Prostate gland (tissue), 2 donors: Measurements from ENCODE around the gene ARHGEF38.

Experiments
- POLR2AphosphoS5 ChIP-seq: sonication (generic); formaldehyde crosslinking; IDR thresholded peaks from one replicate; pipeline ENCODE4 v1.6.1; 2017; ENCODE audit warnings: antibody characterized with exemption
- TF ChIP-seq, protein P1 (sequence below), 4 experiments: fragments of 200-600 bp in 2 of 4; fragments of 450-650 bp in 2 of 4; sonication (generic) in 2 of 4; IDR thresholded peaks; 1 replicate in 3 of 4; 2 replicates in 1 of 4; pipeline ENCODE4 v1.5.1; 2016 to 2019; ENCODE audit warnings: antibody characterized with exemption in 4 of 4, mild to moderate bottlenecking in 2 of 4, moderate library complexity in 2 of 4

DNA sequence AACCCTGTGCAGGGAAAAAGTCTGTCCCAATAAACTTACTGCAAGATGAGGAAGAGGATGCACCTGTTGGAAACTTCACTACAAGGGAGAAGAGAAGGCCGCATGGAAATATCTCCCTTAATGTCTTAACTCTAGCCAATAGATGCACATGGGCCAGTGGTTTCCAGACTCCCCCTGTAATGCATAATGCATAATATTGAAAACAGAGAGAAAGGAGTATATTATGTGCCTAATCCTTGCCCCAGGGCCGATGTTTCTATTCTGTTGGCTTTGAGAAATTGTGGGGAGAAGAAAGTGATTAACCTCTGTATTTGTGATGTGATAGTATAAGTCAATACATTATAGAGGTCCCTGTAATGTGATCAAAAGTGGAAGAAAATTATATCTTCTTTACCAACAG lies 118.9 kb downstream of the ARHGEF38 start:
- TF ChIP-seq POLR2AphosphoS5, result no peak
- TF ChIP-seq, protein P1, sequence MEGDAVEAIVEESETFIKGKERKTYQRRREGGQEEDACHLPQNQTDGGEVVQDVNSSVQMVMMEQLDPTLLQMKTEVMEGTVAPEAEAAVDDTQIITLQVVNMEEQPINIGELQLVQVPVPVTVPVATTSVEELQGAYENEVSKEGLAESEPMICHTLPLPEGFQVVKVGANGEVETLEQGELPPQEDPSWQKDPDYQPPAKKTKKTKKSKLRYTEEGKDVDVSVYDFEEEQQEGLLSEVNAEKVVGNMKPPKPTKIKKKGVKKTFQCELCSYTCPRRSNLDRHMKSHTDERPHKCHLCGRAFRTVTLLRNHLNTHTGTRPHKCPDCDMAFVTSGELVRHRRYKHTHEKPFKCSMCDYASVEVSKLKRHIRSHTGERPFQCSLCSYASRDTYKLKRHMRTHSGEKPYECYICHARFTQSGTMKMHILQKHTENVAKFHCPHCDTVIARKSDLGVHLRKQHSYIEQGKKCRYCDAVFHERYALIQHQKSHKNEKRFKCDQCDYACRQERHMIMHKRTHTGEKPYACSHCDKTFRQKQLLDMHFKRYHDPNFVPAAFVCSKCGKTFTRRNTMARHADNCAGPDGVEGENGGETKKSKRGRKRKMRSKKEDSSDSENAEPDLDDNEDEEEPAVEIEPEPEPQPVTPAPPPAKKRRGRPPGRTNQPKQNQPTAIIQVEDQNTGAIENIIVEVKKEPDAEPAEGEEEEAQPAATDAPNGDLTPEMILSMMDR (IDR thresholded peaks at IDR 0.05), result no peak
